Omental fat pad (tissue), 4 donors: ENCODE measurements around the gene ZNF76. TPM values are rescaled to one million over a fixed set of nuclear protein-coding genes. Genes with fewer than 3 reads are reported as not detected.

Experiments used
- ATAC-seq: fragments of 150-250 bp; one replicate; pipeline ENCODE4 v1.9.1; 2016; ENCODE audit warnings: mild to moderate bottlenecking, moderate library complexity; ENCODE audit not compliant: low FRiP score
- DNase-seq: peaks from one replicate; pipeline ENCODE4 v3.0.0-alpha.2; 2019; ENCODE audit warnings: low spot score
- CTCF ChIP-seq, 3 donors: fragments of 450-650 bp; IDR thresholded peaks; one replicate each; pipeline ENCODE4 v1.5.1; 2016 to 2017; ENCODE audit warnings: antibody characterized with exemption in 3 of 3, mild to moderate bottlenecking in 3 of 3, moderate library complexity in 2 of 3
- total RNA-seq, 4 donors: library from RNA; depleted of rRNA; stranded (reverse); fragments of >200 nt; gene quantifications; one replicate each; pipeline ENCODE4 v1.1.0, GENCODE V29; 2016

ZNF76 gene
- total RNA-seq, 4 donors from 2014 or later: 27.7 to 53.5 (median 33.6) TPM

- no peak for TF ChIP-seq CTCF (IDR thresholded peaks at IDR 0.05)
- ATAC-seq (no peak), DNase-seq (no peak)
Measured at GRCh38 chr6:35312076-35312800, 52.7 kb downstream of the ZNF76 start.

- ATAC-seq (no peak), DNase-seq (no peak)
- TF ChIP-seq CTCF (IDR thresholded peaks at IDR 0.05): no peak
Measured at GRCh38 chr6:35312807-35313206, 53.3 kb downstream of the ZNF76 start.

- no peak for TF ChIP-seq CTCF (IDR thresholded peaks at IDR 0.05)
- no peak for ATAC-seq
- DNase-seq: no peak
Measured at GRCh38 chr6:35317483-35318195, 58.1 kb downstream of the ZNF76 start.

- ATAC-seq (peak; percentile 97), DNase-seq (no peak)
- no peak for TF ChIP-seq CTCF (IDR thresholded peaks at IDR 0.05)
Measured at GRCh38 chr6:35318196-35319171, 58.9 kb downstream of the ZNF76 start.

GRCh38 chr6:35319346-35320030 is 60.0 kb downstream of the ZNF76 start:
- no peak for ATAC-seq
- TF ChIP-seq CTCF (IDR thresholded peaks at IDR 0.05): no peak
- no peak for DNase-seq

- TF ChIP-seq CTCF (IDR thresholded peaks at IDR 0.05): no peak
- ATAC-seq (no peak), DNase-seq (no peak)
Measured at GRCh38 chr6:35320031-35320410, 60.5 kb downstream of the ZNF76 start.
